Vagina (tissue), 2 donors: ENCODE measurements around the gene PRCP. TPM values are rescaled to one million over a fixed set of nuclear protein-coding genes. Genes with fewer than 3 reads are reported as not detected.

Experiments
- DNase-seq, 2 donors: peaks; one replicate each; pipeline ENCODE4 v3.0.0-alpha.2; 2017; ENCODE audit errors: extremely low spot score in 2 of 2
- H3K27ac ChIP-seq: fragments of 200-600 bp; sonication (generic); one replicate; pipeline ENCODE4 v1.5.1; 2019
- H3K27me3 ChIP-seq: fragments of 200-600 bp; sonication (generic); one replicate; pipeline ENCODE4 v1.5.1; 2019
- H3K36me3 ChIP-seq, 2 donors: fragments of 200-600 bp; sonication (generic); one replicate each; pipeline ENCODE4 v1.5.1; 2017 to 2019
- H3K4me1 ChIP-seq: fragments of 200-600 bp; sonication (generic); one replicate; pipeline ENCODE4 v1.5.1; 2019
- H3K4me3 ChIP-seq, 2 donors: fragments of 200-600 bp; sonication (generic); 1 replicate in 1 of 2; 2 replicates in 1 of 2; pipeline ENCODE4 v1.5.1; 2016 to 2019
- H3K9me3 ChIP-seq: fragments of 200-600 bp; sonication (generic); one replicate; pipeline ENCODE4 v1.5.1; 2019
- POLR2A ChIP-seq, 2 donors: fragments of 450-650 bp; IDR thresholded peaks; one replicate each; pipeline ENCODE4 v1.6.1; 2017; ENCODE audit warnings: antibody characterized with exemption in 2 of 2, mild to moderate bottlenecking in 2 of 2, moderate library complexity in 2 of 2
- POLR2AphosphoS5 ChIP-seq, 2 donors: sonication (generic); formaldehyde crosslinking; IDR thresholded peaks; one replicate each; pipeline ENCODE4 v1.9.0; 2017; ENCODE audit warnings: antibody characterized with exemption in 2 of 2, mild to moderate bottlenecking in 2 of 2, low read depth in 1 of 2; ENCODE audit not compliant: insufficient read depth in 1 of 2
- intact Hi-C: fragments of 100-400 bp; cut with DNase I; formaldehyde crosslinking; loops from one replicate; pipeline ENCODE4 v1.15.1; 2023
- total RNA-seq: library from RNA; depleted of rRNA; stranded (reverse); fragments of >200 nt; gene quantifications from one replicate; pipeline ENCODE4 v1.2.3, GENCODE V29; 2016
- TF ChIP-seq, protein P1 (sequence below), 3 experiments: fragments of 450-650 bp in 2 of 3; fragments of 200-600 bp in 1 of 3; sonication (generic) in 1 of 3; IDR thresholded peaks; one replicate each; pipeline ENCODE4 v1.5.1; 2017 to 2019; ENCODE audit warnings: antibody characterized with exemption in 3 of 3, mild to moderate bottlenecking in 2 of 3, moderate library complexity in 2 of 3

The PRCP gene
- total RNA-seq, 1 donor from 2014 or later, result 79.3 TPM

GRCh38 chr11:82837650-82838049 is 62.6 kb downstream of the PRCP start:
- no peaks in the 10 kb centered on the region for H3K27me3 ChIP-seq
- H3K9me3 ChIP-seq, result no peaks in the 10 kb centered on the region
- TF ChIP-seq POLR2AphosphoS5 (IDR thresholded peaks at IDR 0.05; ENCODE audit: insufficient read depth in 1 of 2, low read depth in 1 of 2) (no peak), POLR2A (IDR thresholded peaks at IDR 0.05) (no peak)
- TF ChIP-seq, protein P1, sequence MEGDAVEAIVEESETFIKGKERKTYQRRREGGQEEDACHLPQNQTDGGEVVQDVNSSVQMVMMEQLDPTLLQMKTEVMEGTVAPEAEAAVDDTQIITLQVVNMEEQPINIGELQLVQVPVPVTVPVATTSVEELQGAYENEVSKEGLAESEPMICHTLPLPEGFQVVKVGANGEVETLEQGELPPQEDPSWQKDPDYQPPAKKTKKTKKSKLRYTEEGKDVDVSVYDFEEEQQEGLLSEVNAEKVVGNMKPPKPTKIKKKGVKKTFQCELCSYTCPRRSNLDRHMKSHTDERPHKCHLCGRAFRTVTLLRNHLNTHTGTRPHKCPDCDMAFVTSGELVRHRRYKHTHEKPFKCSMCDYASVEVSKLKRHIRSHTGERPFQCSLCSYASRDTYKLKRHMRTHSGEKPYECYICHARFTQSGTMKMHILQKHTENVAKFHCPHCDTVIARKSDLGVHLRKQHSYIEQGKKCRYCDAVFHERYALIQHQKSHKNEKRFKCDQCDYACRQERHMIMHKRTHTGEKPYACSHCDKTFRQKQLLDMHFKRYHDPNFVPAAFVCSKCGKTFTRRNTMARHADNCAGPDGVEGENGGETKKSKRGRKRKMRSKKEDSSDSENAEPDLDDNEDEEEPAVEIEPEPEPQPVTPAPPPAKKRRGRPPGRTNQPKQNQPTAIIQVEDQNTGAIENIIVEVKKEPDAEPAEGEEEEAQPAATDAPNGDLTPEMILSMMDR (IDR thresholded peaks at IDR 0.05), result no peak
- H3K36me3 ChIP-seq, result peaks cover 0 to 43% of the 10 kb centered on the region in 2 donors
- no peak for DNase-seq
- no peak overlapping the region for H3K4me3 ChIP-seq
- no peak overlapping the region for H3K27ac ChIP-seq
- no peaks in the 10 kb centered on the region for H3K4me1 ChIP-seq
- intact Hi-C loops, result no loop called here

DNA sequence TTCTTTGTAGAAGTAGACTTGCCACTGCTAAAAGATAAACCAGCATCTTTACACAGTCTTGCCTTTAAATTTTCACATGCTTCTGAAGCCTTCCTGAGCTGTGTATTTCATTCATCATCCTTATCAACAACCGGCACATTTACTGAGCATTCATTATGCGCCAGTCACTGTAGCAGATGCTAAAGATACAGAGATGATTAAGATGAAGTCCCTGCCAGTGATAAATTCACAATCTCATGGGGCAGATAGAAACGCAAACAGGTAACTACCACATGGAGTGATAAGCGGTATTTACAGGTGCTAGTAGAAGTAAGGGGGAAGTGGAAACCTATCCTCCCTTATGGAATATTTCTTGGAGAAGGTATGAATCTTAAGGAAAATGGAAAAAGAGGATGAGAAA is 67.2 kb downstream of the PRCP start:
- DNase-seq, result no peak
- H3K4me1 ChIP-seq, result no peaks in the 10 kb centered on the region
- TF ChIP-seq POLR2AphosphoS5 (IDR thresholded peaks at IDR 0.05; ENCODE audit: insufficient read depth in 1 of 2, low read depth in 1 of 2), result no peak
- no peak for TF ChIP-seq POLR2A (IDR thresholded peaks at IDR 0.05)
- TF ChIP-seq, protein P1 (IDR thresholded peaks at IDR 0.05), result no peak
- intact Hi-C loops, result no loop called here
- no peaks in the 10 kb centered on the region for H3K9me3 ChIP-seq
- H3K4me3 ChIP-seq, result no peak overlapping the region
- H3K27me3 ChIP-seq, result no peaks in the 10 kb centered on the region
- H3K36me3 ChIP-seq, result peaks cover 0 to 25% of the 10 kb centered on the region in 2 donors
- H3K27ac ChIP-seq, result no peak overlapping the region

DNA sequence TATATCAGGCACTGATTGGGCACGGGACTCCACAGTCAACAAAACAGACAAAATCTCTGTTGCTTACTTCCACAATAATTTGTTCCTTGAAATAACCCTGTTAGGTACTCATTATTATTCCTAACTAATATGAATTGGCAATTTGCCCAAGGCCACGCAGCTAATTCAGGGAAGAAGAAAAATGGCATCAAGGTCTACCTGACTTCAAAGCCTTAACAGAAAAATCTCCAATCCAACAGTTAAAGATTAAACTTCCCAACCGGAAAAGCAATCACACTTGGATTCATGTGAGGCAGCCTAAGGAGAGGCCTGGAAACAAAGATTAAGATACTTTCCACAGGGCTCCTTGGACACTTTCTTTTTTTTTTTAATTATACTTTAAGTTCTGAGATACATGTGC is 68.9 kb downstream of the PRCP start:
- Histone ChIP-seq H3K27me3 (no peaks in the 10 kb centered on the region), H3K9me3 (no peaks in the 10 kb centered on the region), H3K36me3 (peaks cover 0 to 11% of the 10 kb centered on the region in 2 donors), H3K4me3 (no peak overlapping the region), H3K27ac (no peak overlapping the region), H3K4me1 (no peaks in the 10 kb centered on the region)
- DNase-seq, result no peak
- intact Hi-C loops, result no loop called here
- TF ChIP-seq, protein P1 (IDR thresholded peaks at IDR 0.05), result no peak
- TF ChIP-seq POLR2A (IDR thresholded peaks at IDR 0.05) (no peak), POLR2AphosphoS5 (IDR thresholded peaks at IDR 0.05; ENCODE audit: insufficient read depth in 1 of 2, low read depth in 1 of 2) (no peak)

DNA sequence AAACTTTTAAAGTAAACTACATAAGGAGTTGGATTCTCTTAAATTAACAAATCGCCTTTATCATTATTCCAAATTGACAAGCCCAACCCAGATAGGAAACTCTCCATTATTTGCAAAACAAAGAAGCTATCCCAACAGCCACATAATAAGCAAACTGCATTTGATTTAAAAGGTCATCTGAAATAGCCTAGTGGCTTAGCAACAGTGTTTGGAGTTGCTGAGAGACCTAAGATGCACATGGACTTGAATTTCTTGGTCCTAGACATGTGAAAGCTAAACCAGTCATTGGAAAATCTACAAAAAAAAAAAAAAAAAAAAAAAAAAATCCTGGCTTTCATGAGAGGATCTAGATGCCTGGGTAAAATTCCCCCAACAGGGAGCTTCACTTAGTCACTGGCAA is 69.5 kb downstream of the PRCP start:
- TF ChIP-seq POLR2AphosphoS5 (IDR thresholded peaks at IDR 0.05; ENCODE audit: insufficient read depth in 1 of 2, low read depth in 1 of 2), result no peak
- TF ChIP-seq, protein P1 (IDR thresholded peaks at IDR 0.05), result no peak
- intact Hi-C loops, result no loop called here
- no peak for DNase-seq

DNA sequence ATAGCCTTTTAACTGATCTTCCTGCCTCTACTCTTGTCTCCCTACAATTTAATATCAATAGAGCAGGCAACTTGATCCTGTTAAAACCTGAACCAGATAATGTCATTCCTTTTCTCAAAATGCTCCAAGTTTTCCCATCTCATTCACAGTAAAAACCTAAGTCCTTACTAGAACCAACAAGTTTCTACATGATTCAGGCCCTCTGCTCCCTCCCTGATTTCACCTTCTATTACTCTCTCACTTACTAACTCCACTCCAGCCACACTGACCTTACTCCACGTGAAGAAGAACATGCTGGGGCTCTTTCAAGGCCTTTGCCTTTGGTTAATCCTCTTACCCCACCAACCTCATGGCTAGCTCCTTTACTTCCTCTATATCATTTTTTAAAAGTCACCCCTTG is 71.1 kb downstream of the PRCP start:
- H3K27ac ChIP-seq, result no peak overlapping the region
- DNase-seq, result no peak
- intact Hi-C loops, result no loop called here
- no peak overlapping the region for H3K4me3 ChIP-seq
- no peaks in the 10 kb centered on the region for H3K9me3 ChIP-seq
- no peak for TF ChIP-seq POLR2A (IDR thresholded peaks at IDR 0.05)
- no peak for TF ChIP-seq POLR2AphosphoS5 (IDR thresholded peaks at IDR 0.05; ENCODE audit: insufficient read depth in 1 of 2, low read depth in 1 of 2)
- TF ChIP-seq, protein P1 (IDR thresholded peaks at IDR 0.05), result no peak
- no peaks in the 10 kb centered on the region for H3K27me3 ChIP-seq
- H3K36me3 ChIP-seq, result peaks cover 0 to 9% of the 10 kb centered on the region in 2 donors
- no peaks in the 10 kb centered on the region for H3K4me1 ChIP-seq

More for the DNA sequence above, 69.5 kb downstream of the PRCP start:
- H3K9me3 ChIP-seq, result no peaks in the 10 kb centered on the region
- no peak overlapping the region for H3K27ac ChIP-seq
- H3K4me1 ChIP-seq, result no peaks in the 10 kb centered on the region
- H3K4me3 ChIP-seq, result no peak overlapping the region
- no peaks in the 10 kb centered on the region for H3K27me3 ChIP-seq
- peaks cover 0 to 9% of the 10 kb centered on the region in 2 donors for H3K36me3 ChIP-seq
